Activated naive CD8-positive, alpha-beta T cell treated with anti-CD3 and anti-CD28 coated beads, Interleukin-2, amount 50 U/mL, for 16 hours (primary cell): ENCODE measurements around the gene SEMA3C.

Experiments
- DNase-seq: peaks from one replicate; pipeline ENCODE4 v3.0.0-alpha.2; 2020; ENCODE audit warnings: low read depth, low spot score

SEMA3C gene

DNA sequence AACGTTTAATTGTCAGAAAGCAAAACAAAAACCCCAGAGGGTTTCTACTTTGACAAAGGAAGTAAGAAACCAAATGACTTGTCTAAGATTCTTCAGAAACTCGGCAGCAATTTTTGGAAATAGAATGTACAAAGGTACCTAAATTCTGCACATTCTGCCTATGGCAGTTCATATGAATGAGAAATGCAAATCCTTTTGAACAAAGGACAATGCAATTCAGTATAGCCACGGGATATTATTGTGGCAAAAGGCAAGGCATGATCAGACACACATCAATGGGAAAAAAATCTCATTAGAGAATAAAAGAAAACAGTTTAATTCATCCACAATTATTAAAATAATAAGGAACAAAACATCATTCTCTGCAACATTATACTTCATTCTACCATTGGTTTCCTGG lies 93.4 kb downstream of the SEMA3C start:
- DNase-seq: no peak

DNA sequence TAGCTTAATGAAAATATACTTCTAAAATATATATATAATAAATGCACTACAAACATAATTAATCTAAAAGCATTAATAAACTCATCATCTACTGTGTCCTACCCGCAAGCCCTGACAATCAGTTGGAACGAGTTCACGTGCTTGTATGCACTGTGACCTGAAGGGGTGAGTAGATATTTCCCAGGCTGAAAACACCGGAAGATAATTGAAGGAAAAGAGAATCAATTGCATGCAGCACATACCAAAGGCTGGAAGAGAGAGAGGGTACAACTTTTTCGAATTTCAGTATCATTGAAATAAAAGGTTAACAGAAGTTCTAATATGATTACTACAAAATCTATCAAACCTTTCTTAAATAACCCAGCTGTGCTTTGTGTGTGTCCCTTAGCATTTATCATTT lies 94.6 kb downstream of the SEMA3C start:
- DNase-seq: no peak

DNA sequence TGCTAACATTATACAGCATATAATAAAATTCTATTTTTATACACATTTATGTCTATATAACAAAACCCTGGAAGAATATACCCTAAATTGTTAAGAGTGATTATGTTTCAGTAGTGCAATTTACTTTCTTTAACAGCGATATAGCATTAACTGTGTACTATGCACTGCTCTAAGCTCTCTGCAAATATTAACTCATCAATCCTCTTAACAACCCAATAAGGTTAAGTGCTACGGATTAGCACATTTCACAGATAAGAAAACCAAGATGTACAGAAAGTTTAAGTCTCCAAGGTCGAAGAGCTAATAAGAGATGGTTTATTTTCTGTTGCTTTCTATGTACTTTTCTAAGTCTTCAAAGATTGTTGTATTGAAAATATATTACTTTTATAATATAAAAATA lies 95.8 kb downstream of the SEMA3C start:
- DNase-seq: no peak

DNA sequence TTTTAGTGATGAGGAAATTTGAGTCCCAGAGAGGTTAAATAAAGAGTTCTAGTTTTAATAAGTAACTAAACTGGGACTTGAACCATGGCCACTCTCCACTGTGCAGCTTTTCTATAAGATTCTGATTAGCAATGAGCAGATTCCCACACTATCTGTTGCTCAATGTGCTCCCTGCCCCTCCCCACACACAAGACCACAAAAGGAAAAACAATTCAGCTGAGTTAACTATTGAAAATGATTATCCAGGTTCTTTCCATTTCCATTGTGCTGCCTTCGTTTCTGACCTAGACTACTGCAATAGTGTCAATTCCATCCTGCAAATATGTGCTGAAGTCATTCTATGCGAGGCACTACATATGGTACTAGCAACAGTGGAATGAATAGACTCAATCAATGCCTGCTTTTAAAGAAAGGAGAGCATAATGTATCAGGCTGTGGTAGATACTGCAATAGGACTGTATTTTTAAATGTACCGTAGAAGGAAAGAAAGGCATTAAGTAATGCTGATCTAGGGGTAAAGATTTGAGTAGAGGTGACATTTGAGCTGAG lies 97.0 kb downstream of the SEMA3C start:
- no peak for DNase-seq

DNA sequence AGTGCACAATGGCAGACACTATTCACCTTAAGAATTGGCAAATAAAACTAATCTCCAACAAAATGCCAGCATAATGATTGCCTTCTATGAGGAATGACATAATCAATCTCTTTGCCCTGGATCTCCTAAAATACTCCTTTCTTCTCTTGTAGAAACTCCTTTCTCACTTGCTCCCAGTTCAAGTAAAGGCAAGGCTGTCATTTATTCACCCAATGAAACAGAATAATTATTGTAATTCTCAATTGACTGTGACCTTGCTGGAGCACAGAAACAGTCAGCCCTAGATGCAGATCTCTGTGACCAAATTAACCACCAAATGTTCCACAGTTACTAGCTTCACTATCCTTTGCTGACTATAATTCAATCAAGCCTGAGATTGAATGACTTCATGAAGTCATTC lies 99.3 kb downstream of the SEMA3C start:
- no peak for DNase-seq

DNA sequence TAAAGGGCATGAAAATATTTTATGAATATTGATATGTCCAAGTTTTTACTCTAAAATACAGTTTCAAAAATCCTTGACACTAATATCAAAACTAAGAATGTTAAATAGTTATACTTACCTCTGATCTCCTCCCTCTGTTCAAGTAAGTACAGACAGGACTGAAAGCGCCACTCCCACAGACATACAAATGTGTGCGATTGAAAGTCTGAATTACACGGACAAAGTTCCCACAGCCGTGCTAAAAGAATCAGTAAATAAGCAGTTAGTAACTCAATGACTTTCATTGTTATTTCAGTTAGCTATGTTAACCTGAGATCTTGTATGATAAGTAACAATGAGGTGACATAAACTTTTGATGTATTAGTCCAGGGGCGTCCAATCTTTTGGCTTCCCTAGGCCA lies 100.7 kb downstream of the SEMA3C start:
- DNase-seq: no peak

DNA sequence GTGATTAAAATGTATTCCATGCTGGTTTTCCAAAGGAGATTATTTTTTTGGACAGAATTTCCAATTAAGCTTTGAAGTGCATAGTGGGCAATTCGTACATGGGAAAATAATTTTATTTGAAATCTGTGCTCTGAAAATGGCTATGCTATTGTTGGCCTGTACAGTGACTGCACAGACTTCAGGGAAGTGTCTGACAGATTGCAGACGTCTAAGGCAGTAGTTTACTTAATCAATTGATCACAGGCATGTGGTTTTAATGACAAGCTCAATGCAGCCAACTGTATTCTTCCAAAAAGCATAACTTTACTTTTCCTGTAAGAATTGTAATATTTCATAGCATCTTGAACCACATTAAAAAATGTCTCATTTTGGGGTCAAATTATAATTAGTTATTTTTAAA lies 102.0 kb downstream of the SEMA3C start:
- DNase-seq: no peak

DNA sequence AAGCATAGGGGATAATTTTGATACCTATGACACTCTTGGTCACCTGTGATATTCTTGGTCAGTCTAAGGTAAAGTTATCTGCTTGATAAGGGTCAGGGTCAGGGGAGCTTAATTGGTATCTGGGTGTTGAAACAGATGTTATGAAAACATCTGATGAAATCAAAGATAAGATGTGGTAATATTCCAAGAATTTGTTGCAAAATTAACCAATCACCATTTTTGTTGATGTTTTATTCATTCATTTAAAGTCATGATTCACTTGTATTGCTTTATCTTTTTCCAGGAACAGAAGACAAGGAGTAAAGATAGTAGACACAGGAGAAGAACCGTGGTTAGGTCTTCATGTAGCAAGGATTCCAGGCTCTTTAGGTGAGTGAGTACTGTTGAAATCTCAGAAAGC lies 103.1 kb downstream of the SEMA3C start:
- DNase-seq: no peak

DNA sequence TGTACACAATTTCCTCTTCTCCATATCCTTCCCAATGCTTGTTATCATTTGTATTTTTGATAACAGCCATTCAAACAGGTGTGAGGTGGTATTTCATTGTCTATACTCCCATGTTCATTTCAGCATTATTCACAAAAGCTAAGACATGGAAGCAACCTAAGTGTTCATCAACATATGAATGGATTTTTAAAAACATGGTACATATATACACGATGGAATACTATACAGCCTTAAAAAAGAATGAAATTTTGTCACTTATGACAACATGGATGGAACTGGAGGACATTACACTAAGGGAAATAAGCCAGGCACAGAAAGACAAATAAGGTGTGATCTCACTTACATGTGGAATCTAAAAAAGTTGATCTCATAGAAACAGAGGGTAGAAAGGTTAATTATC lies 109.3 kb downstream of the SEMA3C start:
- no peak for DNase-seq

DNA sequence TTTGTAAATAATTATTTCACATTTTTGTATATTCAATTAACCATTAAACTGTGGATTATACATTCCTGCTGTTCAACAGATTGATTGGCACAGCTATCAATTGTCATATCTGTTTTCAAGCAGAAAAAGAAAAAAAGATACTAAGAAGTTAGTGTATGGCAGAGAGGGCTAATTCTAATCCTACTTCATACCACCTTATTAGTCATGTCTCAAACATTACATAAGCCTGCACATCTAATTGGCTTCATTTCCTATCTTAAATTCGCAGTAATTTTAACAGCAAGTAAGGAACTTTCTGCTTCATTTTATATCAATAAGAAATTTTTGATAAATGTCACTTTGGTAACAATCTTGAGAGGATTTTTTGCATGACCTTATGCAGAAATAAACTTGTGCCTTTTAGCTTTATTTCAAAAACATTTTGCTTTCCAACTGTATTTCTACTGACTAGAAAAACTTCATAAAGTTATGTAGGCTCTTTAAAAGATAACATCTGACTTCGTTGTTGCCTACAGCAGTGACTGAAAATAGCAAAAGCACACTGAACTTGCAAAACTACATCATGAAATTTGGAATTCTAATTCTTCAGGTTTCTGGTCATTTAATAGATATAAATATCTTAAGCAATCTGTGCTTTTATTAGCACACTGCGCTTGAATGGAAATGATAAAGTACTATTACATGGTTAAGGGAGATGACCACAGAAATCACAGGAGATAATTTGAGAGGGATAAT lies 111.5 kb downstream of the SEMA3C start:
- no peak for DNase-seq

DNA sequence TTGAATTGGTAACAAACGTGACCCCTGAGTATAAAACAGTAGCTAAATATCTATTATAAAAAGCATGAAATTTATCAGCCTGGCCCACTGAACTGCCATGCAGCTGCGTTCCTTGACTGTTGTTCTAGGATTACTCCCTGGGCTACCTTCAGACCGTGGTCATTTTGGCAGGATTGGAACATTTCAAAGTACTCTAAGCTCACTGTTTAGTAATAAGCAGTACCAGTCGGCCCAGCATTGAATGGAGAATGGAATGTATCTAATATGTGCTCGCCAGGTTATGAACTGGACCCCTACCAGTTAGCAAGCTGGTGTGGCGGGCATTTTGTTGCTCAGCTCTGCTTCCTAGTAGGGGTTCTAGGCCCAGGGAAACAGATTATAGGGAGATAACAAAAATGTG lies 112.2 kb downstream of the SEMA3C start:
- DNase-seq: no peak

DNA sequence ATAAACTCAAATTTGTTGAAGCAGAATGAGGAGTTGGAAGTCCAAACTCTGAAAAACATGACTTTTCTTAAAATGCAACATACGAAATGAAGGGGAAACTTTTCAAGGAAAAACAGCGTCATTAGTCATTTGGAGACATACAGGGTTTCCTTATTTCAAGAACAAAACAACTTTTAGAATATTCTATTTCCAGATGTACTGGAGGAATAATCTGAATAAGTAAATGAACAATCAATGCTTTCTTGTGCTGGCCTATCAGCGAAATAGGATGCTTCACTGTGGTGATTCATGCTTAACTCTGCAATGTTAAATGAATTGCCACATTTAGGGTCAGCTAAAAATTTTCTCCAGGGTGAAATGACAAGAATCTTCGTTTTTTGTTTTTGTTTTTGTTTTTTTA lies 114.3 kb downstream of the SEMA3C start:
- no peak for DNase-seq

DNA sequence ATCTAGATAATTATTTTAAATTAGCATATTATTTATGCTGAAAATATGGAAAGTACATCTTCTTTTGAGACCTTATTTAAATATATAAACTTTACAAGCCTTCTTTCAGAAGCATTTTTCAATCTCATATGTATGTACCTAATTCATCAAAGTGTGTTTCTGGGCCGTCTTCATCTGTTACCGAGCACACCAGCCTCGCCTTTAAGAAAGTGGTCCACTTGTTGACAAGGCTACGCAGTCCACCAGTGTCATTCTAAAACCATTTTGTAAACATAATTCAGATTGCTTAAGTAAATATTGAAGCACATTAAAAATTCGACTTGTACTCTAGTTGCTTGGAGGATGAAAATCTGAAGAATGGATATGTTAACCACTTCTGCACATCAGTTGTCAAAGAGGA lies 116.3 kb downstream of the SEMA3C start:
- no peak for DNase-seq

DNA sequence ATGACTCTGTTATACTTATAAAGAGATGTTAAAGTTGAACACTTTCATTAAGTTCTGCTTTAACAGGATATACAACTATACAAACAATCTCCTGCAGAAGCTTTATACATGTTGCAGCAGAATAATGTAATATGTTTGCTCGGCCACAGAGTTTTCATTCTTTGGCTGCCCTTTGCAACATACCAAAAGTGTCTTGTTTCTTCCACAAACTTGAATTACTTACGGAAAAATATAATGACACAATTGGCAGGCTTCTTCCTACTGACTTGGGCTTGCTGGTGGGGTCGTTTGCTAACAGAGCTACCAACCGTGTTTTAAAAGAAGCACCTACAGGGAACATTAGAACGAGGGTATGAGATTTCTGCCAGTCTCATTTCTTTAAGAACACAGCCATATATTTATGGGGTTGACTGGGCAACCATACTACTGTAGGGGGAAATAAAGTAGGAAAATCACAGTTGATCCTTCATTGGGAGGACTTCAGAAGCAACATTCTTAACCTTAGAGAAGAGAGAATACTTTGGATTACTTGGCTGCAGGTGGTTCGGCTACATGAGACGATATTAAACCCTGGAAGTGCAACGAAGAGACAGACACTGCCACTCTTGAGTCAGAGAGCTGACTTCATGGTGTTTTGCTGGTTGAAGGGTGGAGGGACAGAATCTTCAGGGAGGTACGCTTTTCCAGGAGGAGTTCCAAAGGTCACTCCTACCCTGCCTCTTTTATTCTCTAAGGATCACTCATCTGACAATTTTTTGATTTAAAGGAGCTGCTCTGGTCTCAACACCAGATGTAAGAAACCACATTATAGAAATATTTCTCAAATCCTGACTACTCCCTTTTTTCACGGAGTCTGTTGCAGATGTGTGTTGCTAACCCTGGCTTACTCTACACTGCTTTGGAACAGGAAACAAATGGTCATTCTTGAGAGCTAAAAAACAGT lies 123.9 kb downstream of the SEMA3C start:
- DNase-seq: no peak

DNA sequence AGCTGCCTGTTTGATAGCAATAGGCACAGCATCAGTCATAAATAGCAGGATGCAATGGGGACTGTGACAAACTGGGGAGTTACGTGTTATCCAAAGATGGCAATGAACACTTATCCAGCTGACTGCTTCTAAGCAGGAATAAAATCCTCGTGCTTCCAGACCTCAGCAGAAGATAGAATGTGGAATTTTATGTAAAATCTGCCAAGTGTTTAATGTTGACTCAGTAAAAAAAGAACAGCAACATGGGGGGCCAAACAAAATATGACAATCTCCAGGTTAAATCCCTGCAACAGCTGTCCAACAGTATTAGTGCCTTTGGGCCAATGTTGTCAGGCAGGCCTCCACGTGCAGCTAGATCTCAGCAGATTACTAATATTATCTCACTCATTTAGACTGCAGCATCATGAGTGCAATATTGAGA lies 127.3 kb downstream of the SEMA3C start:
- DNase-seq: no peak

DNA sequence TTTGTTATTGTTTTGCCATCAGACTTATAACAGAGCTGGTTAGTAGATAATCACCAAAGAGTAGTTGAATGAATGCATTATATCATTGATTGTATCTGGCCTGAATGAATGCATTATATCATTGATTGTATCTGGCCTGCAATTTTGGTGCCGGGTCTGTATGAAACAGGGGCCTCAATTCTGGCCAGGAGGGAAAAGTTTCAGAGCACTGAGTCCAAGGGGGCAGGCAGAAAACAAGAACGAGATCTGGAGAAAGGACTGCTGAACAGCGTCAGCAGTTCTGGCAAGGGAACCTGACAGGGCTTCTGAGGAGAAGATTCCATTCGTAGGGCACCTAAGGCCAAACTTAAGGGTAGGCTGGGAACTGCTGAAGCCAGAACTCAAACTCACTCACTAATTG lies 128.0 kb downstream of the SEMA3C start:
- no peak for DNase-seq

DNA sequence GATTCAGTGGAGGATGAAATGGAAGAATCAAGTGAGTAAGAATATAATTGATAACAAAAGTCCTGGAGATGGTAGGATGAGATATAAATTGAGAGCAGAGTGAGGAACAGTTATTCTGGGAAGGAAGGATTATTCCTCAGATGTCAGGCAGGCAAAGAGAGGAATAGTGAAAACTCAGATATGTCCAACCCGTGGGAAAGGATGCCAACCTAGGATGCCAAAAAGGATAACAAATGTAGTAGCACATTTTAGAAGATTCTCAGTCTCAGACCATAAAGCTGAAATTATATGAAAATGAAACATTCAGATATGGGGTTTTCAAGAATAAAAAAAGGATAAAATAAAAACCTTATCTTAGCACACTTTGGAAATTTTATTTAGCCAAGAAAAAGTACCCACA lies 131.1 kb downstream of the SEMA3C start:
- no peak for DNase-seq

DNA sequence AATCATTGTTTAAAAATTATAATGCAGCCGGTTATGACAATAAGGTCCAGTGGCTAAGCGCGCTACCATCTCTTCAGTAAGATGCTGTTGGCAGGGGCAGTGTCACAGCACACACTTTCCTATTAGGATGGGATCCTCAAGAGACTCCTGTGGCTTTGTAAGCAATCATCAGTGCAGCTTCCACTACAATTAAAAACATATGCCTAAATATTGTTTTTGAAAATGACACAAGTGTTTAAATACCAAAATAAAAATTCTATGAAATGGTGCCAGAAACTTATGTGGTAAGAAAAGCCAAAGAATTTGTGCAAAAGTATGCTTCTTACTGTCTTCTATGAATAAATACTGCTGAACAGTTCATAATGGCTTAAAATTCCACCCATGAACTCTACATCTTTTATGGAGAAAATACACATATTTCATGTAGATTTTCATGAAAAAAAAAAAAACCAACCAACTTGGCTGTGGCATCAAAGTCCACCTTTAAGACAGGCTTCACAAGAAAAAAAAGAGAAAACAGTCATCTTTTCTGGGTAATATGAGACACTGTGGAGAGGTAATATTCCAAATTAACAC lies 132.8 kb downstream of the SEMA3C start:
- no peak for DNase-seq

DNA sequence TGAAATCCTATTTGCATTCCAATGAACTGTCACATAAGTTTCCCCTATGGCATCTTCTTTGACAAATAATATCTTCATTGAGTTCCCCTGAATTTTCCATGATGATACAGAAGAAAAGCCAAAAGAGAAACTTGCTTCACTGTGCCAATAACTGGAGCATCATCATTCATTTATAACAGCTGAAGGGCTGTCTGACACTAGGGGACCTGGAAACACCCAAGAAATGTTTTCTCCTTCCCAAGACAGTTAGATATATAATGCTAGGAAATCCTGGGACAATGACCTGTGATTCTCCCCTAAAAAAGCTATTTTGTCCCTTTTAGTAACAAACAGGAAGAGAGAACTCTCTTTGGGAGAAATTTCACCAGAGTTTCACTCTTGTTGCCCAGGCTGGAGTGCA lies 133.6 kb downstream of the SEMA3C start:
- DNase-seq: no peak

DNA sequence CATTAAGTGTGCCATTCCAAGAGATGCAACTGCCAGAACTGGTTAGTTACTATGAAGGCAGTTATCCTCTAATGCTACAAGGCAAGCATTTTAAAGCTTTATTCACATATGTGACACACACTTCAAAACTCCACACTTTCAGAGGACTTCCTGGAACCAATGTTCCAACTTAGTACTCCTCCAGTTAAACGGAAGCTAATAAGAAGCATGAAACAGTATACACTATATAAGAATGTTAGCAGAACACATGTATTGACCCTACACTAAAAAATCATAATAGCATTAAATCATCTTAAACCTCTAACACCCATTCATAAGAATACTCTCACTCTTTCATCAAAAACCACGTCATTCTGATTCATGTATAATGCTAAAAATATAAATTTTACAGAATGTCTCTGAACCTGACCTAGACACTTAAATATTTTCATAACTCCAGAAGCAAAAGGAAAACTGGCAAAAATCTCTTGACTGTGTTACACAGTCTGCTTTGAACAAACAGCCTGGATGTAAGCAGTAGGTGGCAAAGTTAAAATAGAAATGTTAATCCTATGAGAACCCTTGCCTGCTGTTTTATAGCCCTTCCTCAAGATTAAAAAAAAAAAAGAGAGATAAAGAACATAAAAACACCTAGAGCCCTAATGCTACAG lies 135.0 kb downstream of the SEMA3C start:
- DNase-seq: no peak

DNA sequence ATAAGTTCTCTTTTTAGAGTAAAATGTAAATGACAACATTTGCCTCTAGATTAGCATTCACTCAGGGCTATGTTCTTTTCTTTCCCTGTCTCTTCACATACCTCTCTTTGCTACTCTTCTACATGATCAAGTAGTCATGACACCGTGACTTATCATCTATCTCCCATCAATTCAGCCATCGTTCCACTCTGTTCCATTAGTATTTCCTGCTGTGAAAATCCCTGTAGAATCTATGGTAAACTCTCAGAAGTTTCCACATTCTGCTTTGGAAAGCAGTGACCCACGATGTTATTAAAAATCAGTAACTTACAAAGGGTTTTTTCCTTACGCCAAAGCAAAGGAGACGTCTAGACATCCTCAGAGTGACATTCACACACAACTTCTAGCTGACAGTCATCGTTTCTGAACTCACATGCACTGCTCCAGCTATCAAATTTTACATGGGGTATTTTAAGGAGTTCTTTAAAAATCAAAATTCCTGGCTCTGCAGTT lies 135.6 kb downstream of the SEMA3C start:
- no peak for DNase-seq

DNA sequence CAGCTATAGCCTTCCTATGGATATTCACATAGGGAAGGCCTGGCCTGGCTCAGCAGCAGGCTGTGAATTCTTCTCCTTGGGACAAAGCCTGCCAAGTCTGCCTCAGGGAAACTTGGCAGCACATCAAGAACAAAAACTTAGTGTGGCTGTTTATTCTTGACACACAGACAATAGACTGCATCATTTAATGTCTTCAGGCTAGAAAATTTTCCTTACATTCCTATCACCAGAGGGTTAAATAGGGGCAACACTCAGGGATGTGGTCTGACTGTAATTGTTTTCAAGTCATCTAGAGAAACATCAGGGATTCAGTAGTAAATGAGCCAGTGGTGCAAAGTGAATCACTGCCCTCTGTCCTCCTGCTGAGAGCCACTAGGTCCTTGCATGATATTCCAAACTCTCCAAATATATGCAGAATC lies 137.3 kb downstream of the SEMA3C start:
- no peak for DNase-seq
